RWPE1 (cell line): Measurements from ENCODE around the gene ARL16.

Experiments
- CTCF ChIA-PET: fragments of 350-600 bp; sonication (Branson Sonifier 250); formaldehyde crosslinking; extraction: SDS; loops from one replicate; lab custom pipeline; 2021; lab: Yijun Ruan, JAX
- POLR2A ChIA-PET: fragments of 400-600 bp; formaldehyde crosslinking; extraction: SDS; loops from one replicate; lab custom pipeline; 2020; ENCODE audit warnings: antibody characterized with exemption; ENCODE audit not compliant: low non-redundant PET; lab: Yijun Ruan, JAX
- DNase-seq: peaks from one replicate; pipeline ENCODE4 v3.0.0; 2012; ENCODE audit warnings: low spot score
- H3K27ac ChIP-seq: fragments of 450-650 bp; 2 replicates; pipeline ENCODE4 v1.5.1; 2017
- TF ChIP-seq, protein P1 (sequence below): fragments of 450-650 bp; conservative IDR thresholded peaks from 2 replicates; pipeline ENCODE4 v1.5.1; 2017; ENCODE audit warnings: low read depth, mild to moderate bottlenecking

ARL16 gene

DNA sequence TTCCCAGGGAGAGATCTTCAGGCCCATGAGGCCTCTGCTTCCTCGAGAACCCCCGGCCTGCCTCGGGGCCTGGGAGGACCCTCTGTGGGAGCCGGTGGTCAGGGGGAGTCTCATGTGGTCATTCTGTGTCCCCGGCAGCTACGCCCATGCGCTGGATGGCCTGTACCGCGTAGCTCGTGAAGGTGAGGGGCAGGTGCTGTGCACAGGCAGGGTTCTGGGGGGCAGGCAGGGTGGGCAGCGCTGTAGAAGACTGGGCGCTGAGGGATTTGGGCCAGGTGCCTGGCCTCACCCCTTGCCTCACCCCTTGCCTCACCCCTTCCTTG, 33.0 kb upstream of the ARL16 start:
- H3K27ac ChIP-seq = no peak overlapping the region
- TF ChIP-seq, protein P1, sequence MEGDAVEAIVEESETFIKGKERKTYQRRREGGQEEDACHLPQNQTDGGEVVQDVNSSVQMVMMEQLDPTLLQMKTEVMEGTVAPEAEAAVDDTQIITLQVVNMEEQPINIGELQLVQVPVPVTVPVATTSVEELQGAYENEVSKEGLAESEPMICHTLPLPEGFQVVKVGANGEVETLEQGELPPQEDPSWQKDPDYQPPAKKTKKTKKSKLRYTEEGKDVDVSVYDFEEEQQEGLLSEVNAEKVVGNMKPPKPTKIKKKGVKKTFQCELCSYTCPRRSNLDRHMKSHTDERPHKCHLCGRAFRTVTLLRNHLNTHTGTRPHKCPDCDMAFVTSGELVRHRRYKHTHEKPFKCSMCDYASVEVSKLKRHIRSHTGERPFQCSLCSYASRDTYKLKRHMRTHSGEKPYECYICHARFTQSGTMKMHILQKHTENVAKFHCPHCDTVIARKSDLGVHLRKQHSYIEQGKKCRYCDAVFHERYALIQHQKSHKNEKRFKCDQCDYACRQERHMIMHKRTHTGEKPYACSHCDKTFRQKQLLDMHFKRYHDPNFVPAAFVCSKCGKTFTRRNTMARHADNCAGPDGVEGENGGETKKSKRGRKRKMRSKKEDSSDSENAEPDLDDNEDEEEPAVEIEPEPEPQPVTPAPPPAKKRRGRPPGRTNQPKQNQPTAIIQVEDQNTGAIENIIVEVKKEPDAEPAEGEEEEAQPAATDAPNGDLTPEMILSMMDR = no peak
- DNase-seq = no peak
- POLR2A ChIA-PET = no interaction called here
- CTCF ChIA-PET = no interaction called here

DNA sequence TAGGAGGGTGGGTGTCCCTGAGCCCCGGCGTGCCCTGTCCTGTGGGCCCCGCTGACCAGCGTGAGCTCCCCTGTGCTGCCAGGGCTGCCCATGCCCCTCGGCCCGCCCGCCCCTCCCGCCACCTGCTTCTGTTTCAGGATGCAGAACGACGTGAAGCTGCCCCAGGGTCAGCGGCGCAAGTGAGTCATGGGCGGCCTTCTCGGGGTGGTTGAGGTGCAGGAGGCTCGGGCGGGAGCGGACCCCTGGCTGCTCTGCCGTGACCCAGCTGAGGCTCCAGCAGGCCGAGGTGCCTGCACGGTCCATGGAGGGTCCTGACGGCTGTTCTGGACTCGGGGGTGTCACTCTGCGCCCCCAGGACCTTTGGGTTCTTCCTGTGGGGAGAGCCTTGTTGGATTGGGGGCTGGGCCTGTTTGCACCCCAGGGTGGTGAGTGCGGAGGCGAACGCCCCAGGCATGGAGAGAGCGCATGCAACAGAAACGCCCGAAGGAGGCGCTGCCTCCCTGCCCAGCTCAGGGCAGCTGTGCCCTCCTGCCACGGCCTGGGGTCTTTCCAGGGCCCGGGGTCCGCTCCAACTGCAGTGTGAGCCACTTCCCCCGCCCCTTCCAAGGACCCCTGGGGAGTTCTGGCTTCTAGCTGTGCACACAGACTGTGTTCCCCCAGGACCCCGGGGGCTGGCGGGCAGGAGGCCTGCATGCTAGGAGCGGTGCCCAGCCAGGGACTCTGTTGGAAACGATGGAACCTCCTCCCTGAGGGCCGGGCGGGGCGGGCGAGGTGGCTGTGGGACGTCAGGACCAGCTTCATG, 32.5 kb upstream of the ARL16 start:
- TF ChIP-seq, protein P1 = no peak
- CTCF ChIA-PET = no interaction called here
- H3K27ac ChIP-seq = peak overlapping the region; percentile 89
- POLR2A ChIA-PET = no interaction called here
- DNase-seq = no peak

DNA sequence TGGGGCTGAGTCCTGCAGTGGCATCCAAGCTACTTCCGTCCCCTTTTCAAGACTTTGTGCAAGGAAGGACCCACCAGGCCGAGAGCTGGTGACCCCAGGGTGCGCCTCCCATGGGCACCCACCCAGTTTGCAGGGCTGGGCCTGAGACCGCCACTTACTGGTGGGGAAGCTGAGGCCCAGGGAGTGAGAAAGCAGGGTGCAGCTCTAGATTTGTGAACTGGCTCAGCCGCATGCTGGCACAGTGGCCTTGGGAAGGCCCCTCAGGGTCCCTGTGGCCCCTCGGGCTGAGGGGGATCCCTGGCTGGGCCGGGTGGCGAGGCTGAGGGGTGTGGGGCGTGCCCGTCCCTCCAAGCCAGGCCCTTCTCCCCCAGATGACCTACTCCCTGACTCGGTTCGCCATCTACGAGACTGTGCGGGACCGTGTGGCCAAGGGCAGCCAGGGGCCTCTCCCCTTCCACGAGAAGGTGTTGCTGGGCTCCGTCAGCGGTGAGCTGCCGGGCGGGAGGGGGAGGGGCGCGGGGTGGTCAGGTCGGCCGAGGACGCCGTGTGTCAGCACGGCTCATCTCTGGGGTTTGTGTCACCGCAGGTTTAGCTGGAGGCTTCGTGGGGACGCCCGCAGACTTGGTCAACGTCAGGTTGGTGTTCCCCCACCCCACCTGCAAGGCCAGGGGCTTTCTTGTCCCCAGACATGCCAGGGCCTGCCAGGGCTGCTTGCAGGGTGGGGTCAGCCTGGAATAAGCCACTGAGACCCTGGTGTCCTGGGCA, 31.7 kb upstream of the ARL16 start:
- no peak for DNase-seq
- ChIA-PET CTCF (no interaction called here), POLR2A (no interaction called here)
- TF ChIP-seq, protein P1 = no peak
- peak overlapping the region; percentile 89 for H3K27ac ChIP-seq

DNA sequence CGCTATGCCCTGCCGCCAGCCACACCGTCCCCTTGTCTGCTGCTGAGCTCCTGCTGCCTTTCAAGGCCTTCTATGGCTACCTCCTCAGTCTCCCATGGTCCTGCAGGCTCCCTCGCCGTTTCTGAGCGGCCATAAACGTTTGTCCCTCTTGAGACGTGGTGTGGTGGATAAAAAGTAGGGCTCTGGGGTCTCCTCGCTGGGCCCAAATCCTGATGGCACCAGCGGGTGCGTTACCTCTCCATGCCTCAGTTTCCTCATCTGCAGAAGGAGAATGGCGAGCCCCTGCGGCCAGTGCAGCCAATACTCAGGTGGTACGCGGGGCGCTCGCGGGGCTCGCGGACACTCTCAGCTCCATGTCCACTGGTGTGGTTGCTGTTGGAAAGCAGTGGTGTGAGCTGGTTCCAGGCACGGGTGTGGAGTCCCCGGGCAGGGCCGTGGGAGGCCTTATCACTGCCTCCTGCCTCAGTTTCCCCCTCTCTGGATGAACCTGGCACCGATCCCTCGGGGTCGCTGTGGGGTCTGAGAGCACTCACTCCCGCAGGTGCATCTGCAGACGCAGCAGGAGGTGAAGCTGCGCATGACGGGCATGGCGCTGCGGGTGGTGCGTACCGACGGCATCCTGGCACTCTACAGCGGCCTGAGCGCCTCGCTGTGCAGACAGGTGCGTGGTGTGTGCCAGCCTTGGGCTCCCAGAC, 31.0 kb upstream of the ARL16 start:
- H3K27ac ChIP-seq = peak overlapping the region; percentile 89
- DNase-seq = no peak
- ChIA-PET CTCF (no interaction called here), POLR2A (no interaction called here)
- TF ChIP-seq, protein P1 = no peak

DNA sequence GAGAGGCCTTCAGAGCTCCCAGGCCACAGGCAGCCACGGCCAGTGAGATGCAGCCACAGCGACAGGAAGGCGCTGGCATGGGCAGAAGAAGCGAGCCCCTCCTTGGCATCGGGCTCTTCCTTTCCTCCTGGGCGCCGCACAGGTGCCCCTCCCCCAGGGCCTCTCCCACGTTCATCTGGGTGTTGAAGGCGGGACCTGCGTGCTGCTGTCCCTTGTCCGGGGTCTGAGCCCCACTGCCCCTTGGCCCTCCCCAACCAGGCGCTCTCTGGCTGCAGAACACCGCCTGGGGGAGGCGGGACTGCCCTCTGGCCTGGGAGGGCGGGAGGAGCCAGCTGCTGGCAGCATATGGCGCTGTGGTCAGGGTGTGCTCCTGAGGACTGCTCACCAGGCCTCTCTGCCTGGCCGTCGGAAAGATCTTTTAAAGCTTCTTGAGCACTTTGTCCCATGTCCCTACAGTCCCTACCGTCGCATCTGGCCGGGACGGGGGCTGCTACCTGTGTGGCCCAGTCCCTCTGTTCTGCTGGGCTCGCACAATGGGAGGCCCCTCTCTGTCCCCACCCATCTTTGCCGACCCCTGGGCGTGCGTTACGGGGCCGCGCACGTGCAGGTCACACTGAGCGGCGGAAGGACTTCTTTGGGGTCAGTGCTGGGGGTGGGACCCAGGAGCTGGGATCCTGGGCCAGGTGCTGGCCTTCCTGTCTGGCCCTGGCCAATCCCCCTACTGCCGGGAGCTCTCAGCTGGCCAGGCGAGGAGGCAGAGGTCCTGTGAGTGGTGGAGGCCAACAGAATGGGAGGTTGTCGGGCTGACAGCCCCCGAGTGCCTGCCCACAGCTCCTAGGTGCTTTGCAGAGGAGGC, 30.2 kb upstream of the ARL16 start:
- POLR2A ChIA-PET = no interaction called here
- DNase-seq = no peak

More for the DNA sequence above, 30.2 kb upstream of the ARL16 start:
- peak overlapping the region; percentile 89 for H3K27ac ChIP-seq
- CTCF ChIA-PET = no interaction called here
- TF ChIP-seq, protein P1 = no peak
